Motor neuron (in vitro differentiated cells): ENCODE data around the gene MVB12B. TPM values are rescaled to one million over a fixed set of nuclear protein-coding genes. Genes with fewer than 3 reads are reported as not detected.

Source experiments
- ATAC-seq, 8 experiments: fragments of 200-7000 bp; cut with Tn5 transposase; replicated peaks in 6 of 8; 2 replicates each; pipeline ENCODE4 v1.8.0; 2021; ENCODE audit warnings: mild to moderate bottlenecking in 8 of 8, moderate library complexity in 8 of 8
- H3K27ac ChIP-seq, 2 donors: fragments of 250-450 bp; sonication (Bioruptor Pico); 2 replicates each; pipeline ENCODE4 v1.9.0; 2021; ENCODE audit warnings: antibody characterized with exemption in 2 of 2, mild to moderate bottlenecking in 2 of 2, moderate library complexity in 1 of 2
- H3K4me1 ChIP-seq, 2 donors: fragments of 250-450 bp; sonication (Bioruptor Pico); replicated peaks in 1 of 2; 2 replicates each; pipeline ENCODE4 v1.6.1; 2021; ENCODE audit warnings: antibody characterized with exemption in 2 of 2, mild to moderate bottlenecking in 2 of 2, moderate library complexity in 1 of 2
- H3K4me3 ChIP-seq, 5 donors: fragments of 250-450 bp; sonication (Bioruptor Pico); 2 replicates each; pipeline ENCODE4 v1.9.0; 2021; ENCODE audit warnings: antibody characterized with exemption in 5 of 5, mild to moderate bottlenecking in 5 of 5, moderate library complexity in 4 of 5
- WGBS, 10 experiments: fragments of 450-650 bp; shearing (Covaris generic); methylation state at CpG; one replicate each; pipeline ENCODE4 v1.0.0; 2022; 5-methylcytosine and 5-hydroxymethylcytosine counted together
- in situ Hi-C, 9 experiments: fragments of 400-800 bp; cut with MboI; loops; one replicate each; pipeline ENCODE4 v1.15.0; 2021; ENCODE audit warnings: low sequenced_read_pairs in 9 of 9, low pct_unique_long_range_greater_than_20kb in 2 of 9; ENCODE audit not compliant: unreplicated experiment in 9 of 9
- total RNA-seq, 8 experiments: library from RNA; unstranded; fragments of 300-600 nt; gene quantifications; 2 replicates each; pipeline versions ENCODE4 v1.2.3 to v1.2.4, GENCODE V29; 2022

Gene MVB12B
- total RNA-seq, 8 experiments from 2014 or later = 1.7 to 33.8 (median 23.0) TPM

GRCh38 chr9:126461608-126462007, 135.0 kb downstream of the MVB12B start:
- no peak for ATAC-seq
- Histone ChIP-seq H3K4me3 (no peak overlapping the region), H3K27ac (no peak overlapping the region), H3K4me1 (no peaks in the 10 kb centered on the region)
- WGBS, 10 experiments = 83 to 100% (median 96%) methylated on average over 1 to 5 of the region's 17 CpGs; no CpG with 5 or more reads in 4 of the 10 experiments
- in situ Hi-C loops = no loop called here

GRCh38 chr9:126462617-126463016, 136.0 kb downstream of the MVB12B start:
- WGBS, 10 experiments = 87 to 90% methylated on average over 2 to 3 of the region's 3 CpGs; no CpG with 5 or more reads in 8 of the 10 experiments
- in situ Hi-C loops = no loop called here

DNA sequence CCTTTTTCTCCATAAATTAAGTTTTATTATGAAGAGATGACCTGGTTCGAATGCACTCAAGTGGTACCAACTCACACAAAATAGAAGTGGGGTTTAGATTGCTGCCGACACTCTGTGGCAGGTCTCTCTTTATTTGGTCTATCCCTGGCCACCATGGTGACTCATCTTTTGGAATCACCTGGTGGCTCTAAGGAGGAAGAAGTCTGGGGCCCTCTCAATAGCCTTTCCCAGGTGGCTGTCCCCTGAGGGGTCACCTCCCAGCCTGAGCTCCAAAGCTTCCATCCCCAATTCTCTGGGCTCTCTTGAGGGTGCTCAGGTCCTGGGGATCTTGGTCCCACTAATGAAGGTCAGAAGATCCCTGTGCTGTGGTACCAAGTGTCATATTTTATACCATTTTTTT, 136.8 kb downstream of the MVB12B start:
- in situ Hi-C loops = no loop called here
- no peak overlapping the region for H3K27ac ChIP-seq
- no peaks in the 10 kb centered on the region for H3K4me1 ChIP-seq
- no peak for ATAC-seq
- no peak overlapping the region for H3K4me3 ChIP-seq
- WGBS, 10 experiments = 40 to 100% (median 87%) methylated on average over 1 of the region's 2 CpGs; no CpG with 5 or more reads in 6 of the 10 experiments

More at GRCh38 chr9:126462617-126463016, 136.0 kb downstream of the MVB12B start:
- no peak for ATAC-seq
- H3K27ac ChIP-seq = no peak overlapping the region
- no peak overlapping the region for H3K4me3 ChIP-seq
- no peaks in the 10 kb centered on the region for H3K4me1 ChIP-seq

DNA sequence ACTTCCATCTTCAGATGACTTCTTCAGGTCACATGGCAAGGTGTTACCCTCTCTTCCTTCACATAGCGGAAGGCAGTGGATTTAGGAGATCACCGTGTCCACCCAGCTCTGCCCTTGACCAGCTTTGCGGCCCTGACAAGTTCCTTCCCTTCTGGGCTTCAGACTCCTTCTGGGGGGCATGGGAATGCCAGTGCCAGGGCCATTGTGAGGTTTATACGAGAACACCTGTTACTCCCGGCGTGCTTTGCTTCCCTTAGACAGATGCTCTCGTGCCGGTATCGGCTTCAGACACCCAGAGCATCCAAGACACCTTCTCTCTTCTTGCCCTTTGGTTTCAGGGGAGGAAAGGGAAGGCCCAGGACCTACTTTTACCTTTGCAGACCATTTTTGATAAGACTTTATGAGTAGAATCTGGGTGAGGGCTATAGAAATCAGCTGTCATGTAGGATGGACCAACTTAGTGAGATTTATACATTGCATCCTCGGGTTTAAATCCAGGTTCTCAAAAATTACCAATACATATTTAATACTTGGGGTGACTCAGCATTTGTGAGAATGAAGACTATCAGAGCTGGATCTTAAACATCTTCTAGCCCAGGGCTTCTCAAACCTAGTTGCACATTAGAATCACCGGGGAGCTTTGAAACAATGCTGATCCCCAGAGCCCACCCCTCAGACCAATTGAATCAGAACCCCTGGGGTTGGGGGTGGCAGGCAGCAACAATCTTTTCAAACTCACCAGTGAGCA, 138.2 kb downstream of the MVB12B start:
- Histone ChIP-seq H3K4me1 (no peaks in the 10 kb centered on the region), H3K4me3 (no peak overlapping the region), H3K27ac (no peak overlapping the region)
- ATAC-seq = no peak
- 64 to 100% (median 100%) methylated on average over 1 to 10 of the region's 11 CpGs for WGBS, 10 experiments
- in situ Hi-C loops = no loop called here

DNA sequence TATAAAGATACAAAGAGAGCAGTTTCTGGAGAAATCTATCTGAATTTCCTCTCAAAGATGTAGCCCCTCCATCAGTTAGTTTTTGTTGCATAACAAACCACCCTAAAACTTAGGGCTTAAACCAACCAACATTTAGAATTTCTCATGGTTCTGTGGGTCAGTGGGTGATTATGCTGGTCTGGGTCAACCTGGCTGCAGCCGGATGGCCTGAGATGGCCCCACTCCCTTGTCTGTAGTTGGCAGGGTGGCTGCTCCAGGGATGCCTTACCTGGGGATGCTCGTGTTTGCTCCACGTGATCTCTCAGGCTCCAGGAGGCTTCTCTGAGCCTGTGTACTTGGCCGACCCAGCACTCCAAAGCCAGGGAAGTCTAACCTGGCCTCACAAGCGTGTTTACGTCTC, 139.3 kb downstream of the MVB12B start:
- in situ Hi-C loops = no loop called here
- no peak overlapping the region for H3K27ac ChIP-seq
- peaks cover 0 to 2% of the 10 kb centered on the region in 2 donors for H3K4me1 ChIP-seq
- no peak overlapping the region for H3K4me3 ChIP-seq
- 71 to 100% (median 100%) methylated on average over 2 to 5 of the region's 6 CpGs; no CpG with 5 or more reads in 5 of the 10 experiments for WGBS, 10 experiments
- ATAC-seq = no peak

- WGBS, 10 experiments = 20 to 100% (median 88%) methylated on average over 1 to 8 of the region's 14 CpGs; no CpG with 5 or more reads in 1 of the 10 experiments
- no peak overlapping the region for H3K4me3 ChIP-seq
- ATAC-seq = peak in 1 of 8 experiments; percentile 23
- H3K4me1 ChIP-seq = peaks cover 5 to 12% of the 10 kb centered on the region in 2 donors
- no peak overlapping the region for H3K27ac ChIP-seq
- in situ Hi-C loops = no loop called here
These were observed 141.7 kb downstream of the MVB12B start for GRCh38 chr9:126468141-126468825.

GRCh38 chr9:126470241-126470993, 143.8 kb downstream of the MVB12B start:
- no peak for ATAC-seq
- WGBS, 10 experiments = 67 to 100% (median 80%) methylated on average over 1 to 5 of the region's 12 CpGs; no CpG with 5 or more reads in 4 of the 10 experiments
- Histone ChIP-seq H3K27ac (no peak overlapping the region), H3K4me3 (no peak overlapping the region), H3K4me1 (peaks cover 5 to 12% of the 10 kb centered on the region in 2 donors)
- in situ Hi-C loops = loop anchor here in 1 of 9 experiments (10.0 kb wide), 1 partner anchor 166 kb away; no protein-coding TSS in a partner anchor

DNA sequence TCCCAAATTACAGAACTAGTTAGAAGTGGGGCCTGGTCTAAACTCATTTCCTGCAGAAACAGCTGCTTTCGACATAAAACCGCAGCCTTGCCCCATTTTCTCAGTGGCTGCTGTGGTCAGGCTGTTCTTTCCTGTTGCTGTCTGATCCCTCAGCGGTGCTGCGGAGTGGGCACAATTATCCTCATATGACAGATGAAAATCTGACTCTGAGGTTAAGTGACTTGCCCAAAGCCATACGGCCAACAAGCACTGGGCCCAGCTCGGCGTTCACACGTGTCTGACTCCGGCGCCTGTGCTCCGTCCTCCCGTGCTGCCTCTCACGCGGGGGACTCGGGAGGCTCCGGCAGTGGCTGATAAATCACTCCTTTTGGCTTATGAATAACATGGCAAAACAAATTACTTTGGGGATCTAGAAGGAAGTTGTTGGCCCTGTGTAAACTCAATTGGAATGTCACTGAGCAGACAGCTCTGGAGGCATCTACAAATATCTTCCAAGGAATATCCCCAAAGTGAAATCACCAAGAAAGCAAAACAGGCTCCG, 144.5 kb downstream of the MVB12B start:
- Histone ChIP-seq H3K27ac (no peak overlapping the region), H3K4me1 (peaks cover 5 to 12% of the 10 kb centered on the region in 2 donors), H3K4me3 (no peak overlapping the region)
- ATAC-seq = peak in 3 of 8 experiments; percentile 49 to 81 (median 73)
- 0 to 100% (median 65%) methylated on average over 1 to 14 of the region's 17 CpGs; no CpG with 5 or more reads in 3 of the 10 experiments for WGBS, 10 experiments
- in situ Hi-C loops = loop anchor here in 1 of 9 experiments (10.0 kb wide), 1 partner anchor 166 kb away; no protein-coding TSS in a partner anchor

GRCh38 chr9:126472198-126472947, 145.7 kb downstream of the MVB12B start:
- H3K4me1 ChIP-seq = peaks cover 5 to 12% of the 10 kb centered on the region in 2 donors
- H3K27ac ChIP-seq = no peak overlapping the region
- peak in 2 of 8 experiments; percentile 38 to 45 for ATAC-seq
- in situ Hi-C loops = loop anchor here in 1 of 9 experiments (10.0 kb wide), 1 partner anchor 168 kb away; no protein-coding TSS in a partner anchor
- no peak overlapping the region for H3K4me3 ChIP-seq
- 58 to 82% (median 63%) methylated on average over 2 to 7 of the region's 7 CpGs for WGBS, 10 experiments

- no peak overlapping the region for H3K4me3 ChIP-seq
- peaks cover 5 to 12% of the 10 kb centered on the region in 2 donors for H3K4me1 ChIP-seq
- in situ Hi-C loops = loop anchor here in 1 of 9 experiments (10.0 kb wide), 1 partner anchor 168 kb away; no protein-coding TSS in a partner anchor
- 71 to 100% methylated on average over 2 of the region's 3 CpGs; no CpG with 5 or more reads in 8 of the 10 experiments for WGBS, 10 experiments
- no peak overlapping the region for H3K27ac ChIP-seq
- no peak for ATAC-seq
These were observed 146.3 kb downstream of the MVB12B start for GRCh38 chr9:126472948-126473298.

DNA sequence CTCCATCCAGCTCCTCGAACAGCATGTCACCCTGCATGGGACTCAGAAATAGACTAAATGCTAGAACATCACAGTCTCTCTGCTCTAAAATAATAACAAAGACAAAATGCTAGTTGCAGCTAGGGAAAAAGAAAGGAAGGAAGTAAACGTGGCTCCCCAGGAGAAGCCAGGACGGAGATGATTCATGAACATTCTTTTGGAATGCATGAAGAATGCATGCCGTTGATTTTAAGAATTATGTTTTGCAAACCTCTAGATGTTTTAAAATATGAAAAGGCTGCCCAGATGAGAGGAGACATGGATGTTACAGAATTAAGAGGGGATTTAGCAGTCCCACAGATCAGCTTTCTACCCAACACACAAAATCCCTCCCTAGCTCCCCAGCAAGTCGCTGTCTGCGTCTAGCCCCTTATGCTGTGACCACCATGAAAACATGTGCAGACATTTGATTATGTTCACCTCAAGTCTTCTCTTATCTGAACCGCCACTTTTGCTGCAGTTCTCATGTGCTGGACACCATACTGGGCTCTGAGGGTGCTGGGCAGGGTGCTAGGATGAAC, 147.7 kb downstream of the MVB12B start:
- H3K4me3 ChIP-seq = no peak overlapping the region
- WGBS, 10 experiments = 22 to 100% (median 73%) methylated on average over 1 to 7 of the region's 7 CpGs; no CpG with 5 or more reads in 1 of the 10 experiments
- in situ Hi-C loops = loop anchor here in 1 of 9 experiments (10.0 kb wide), 1 partner anchor 169 kb away; no protein-coding TSS in a partner anchor
- H3K27ac ChIP-seq = no peak overlapping the region
- H3K4me1 ChIP-seq = peaks cover 5 to 12% of the 10 kb centered on the region in 2 donors
- ATAC-seq = no peak
